ENCODE data around the gene MORN1.

The MORN1 gene

GRCh38 chr1:2272686-2273400 is 118.5 kb downstream of the MORN1 start:
- no peak for DNase-seq (ENCODE audit: low read depth)

- no peak for DNase-seq (ENCODE audit: low read depth)
These were observed 119.3 kb downstream of the MORN1 start for GRCh38 chr1:2271841-2272655.
